ENCODE results near the gene MLC1. TPM values are rescaled to one million over a fixed set of nuclear protein-coding genes. Genes with fewer than 3 reads are reported as not detected.
A peak's percentile ranks its signal among the peaks of the same experiment; 100 is the strongest.

Gene MLC1
- total and polyA plus RNA-seq, 5 experiments from 2014 or later, result 0.12 to 1.8 (median 0.34) TPM

GRCh38 chr22:50046481-50047245 is 38.6 kb downstream of the MLC1 start:
- H3K9me3 Mint-ChIP-seq, result peaks cover 0 to under 1% (median 0%) of the 10 kb centered on the region in 9 donors
- H3K36me3 Mint-ChIP-seq, result no peaks in the 10 kb centered on the region
- H3K27me3 Mint-ChIP-seq, result peaks cover 12 to 23% (median 18%) of the 10 kb centered on the region in 5 donors
- no peak overlapping the region for H3K4me3 Mint-ChIP-seq
- no peak overlapping the region for H3K27ac Mint-ChIP-seq
- POLR2A ChIA-PET, result no interaction called here
- ATAC-seq (no peak), DNase-seq (no peak)
- H3K4me1 Mint-ChIP-seq, result peaks cover 3 to 14% (median 12%) of the 10 kb centered on the region in 4 donors

- no peak overlapping the region for H3K4me3 Mint-ChIP-seq
- H3K27ac Mint-ChIP-seq, result no peak overlapping the region
- H3K4me1 Mint-ChIP-seq, result peaks cover 3 to 14% (median 12%) of the 10 kb centered on the region in 4 donors
- peaks cover 12 to 30% (median 18%) of the 10 kb centered on the region in 5 donors for H3K27me3 Mint-ChIP-seq
- POLR2A ChIA-PET, result interaction anchor here (0.6 kb wide), 1 partner anchor 132 kb away, joined by 3 read pairs; no protein-coding TSS in a partner anchor
- H3K9me3 Mint-ChIP-seq, result no peaks in the 10 kb centered on the region
- ATAC-seq (no peak), DNase-seq (no peak)
- H3K36me3 Mint-ChIP-seq, result no peaks in the 10 kb centered on the region
Observed at GRCh38 chr22:50046019-50046415, 39.2 kb downstream of the MLC1 start.

DNA sequence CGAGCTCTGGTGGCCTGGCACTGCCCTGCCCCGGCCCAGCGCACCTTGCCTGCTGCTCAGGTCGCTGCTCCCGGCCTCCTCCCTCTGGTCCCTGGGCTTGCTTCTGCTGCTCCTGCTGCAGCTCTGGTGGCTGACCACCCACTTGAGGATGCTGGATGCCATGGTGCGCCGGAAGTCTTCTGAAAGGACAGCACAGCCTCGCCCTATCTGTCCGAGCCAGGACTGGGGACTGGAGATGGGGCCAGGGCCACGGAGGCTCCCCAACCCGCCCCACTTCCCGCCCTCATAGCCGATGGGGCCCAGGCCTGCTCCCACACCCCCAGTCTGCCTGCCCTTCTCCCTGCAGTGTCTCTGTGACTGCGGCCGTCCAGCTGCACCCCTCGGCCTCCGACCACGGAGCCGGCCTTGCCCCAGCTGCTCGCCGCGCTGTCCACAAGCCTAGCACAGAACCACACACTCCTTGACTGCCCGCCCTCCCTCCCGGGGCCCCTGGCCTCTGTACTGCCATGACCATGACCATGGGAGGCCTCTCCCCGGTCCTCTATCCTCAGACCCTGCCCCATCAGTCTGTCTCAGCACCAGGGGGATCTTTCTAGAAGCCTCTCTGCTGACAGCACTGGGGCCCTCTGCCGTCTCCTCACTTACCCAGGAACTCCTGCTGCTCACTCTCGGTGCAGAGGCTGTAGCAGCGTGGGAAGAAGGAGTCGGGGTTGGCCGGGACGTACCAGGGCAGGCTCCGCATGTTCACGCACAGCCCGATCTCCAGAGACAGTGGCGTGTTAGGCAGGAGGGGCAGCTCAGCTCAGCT is 39.8 kb downstream of the MLC1 start:
- Mint-ChIP-seq H3K4me1 (peaks cover 3 to 14% (median 12%) of the 10 kb centered on the region in 4 donors), H3K36me3 (peaks cover 0 to under 1% (median 0%) of the 10 kb centered on the region in 3 donors), H3K9me3 (no peaks in the 10 kb centered on the region), H3K4me3 (no peak overlapping the region), H3K27ac (no peak overlapping the region), H3K27me3 (peaks cover 12 to 32% (median 18%) of the 10 kb centered on the region in 5 donors)
- no peak for ATAC-seq
- no peak for DNase-seq
- POLR2A ChIA-PET, result interaction anchor here (0.6 kb wide), 1 partner anchor 131 kb away, joined by 3 read pairs; no protein-coding TSS in a partner anchor

GRCh38 chr22:50044485-50045118 is 40.6 kb downstream of the MLC1 start:
- ATAC-seq (peak; percentile 25 to 80), DNase-seq (peak in 1 of 10 donors; percentile 8)
- Mint-ChIP-seq H3K9me3 (peaks cover 0 to under 1% (median 0%) of the 10 kb centered on the region in 9 donors), H3K27me3 (peaks cover 12 to 32% (median 18%) of the 10 kb centered on the region in 5 donors), H3K27ac (no peak overlapping the region), H3K4me3 (peak overlapping the region in 4 of 10 donors; percentile 33 to 66 (median 52)), H3K36me3 (peaks cover 0 to 3% (median 0%) of the 10 kb centered on the region in 3 donors), H3K4me1 (peaks cover 3 to 14% (median 12%) of the 10 kb centered on the region in 4 donors)
- POLR2A ChIA-PET, result no interaction called here

- POLR2A ChIA-PET, result no interaction called here
- DNase-seq, result no peak
- Mint-ChIP-seq H3K36me3 (peaks cover 0 to 9% (median 9%) of the 10 kb centered on the region in 3 donors), H3K27ac (peak overlapping the region in 1 of 10 donors; percentile 13), H3K9me3 (peaks cover 0 to 18% (median 8%) of the 10 kb centered on the region in 9 donors), H3K27me3 (peaks cover 12 to 32% (median 18%) of the 10 kb centered on the region in 5 donors), H3K4me3 (no peak overlapping the region), H3K4me1 (peaks cover 3 to 14% (median 12%) of the 10 kb centered on the region in 4 donors)
- no peak for ATAC-seq
Observed at GRCh38 chr22:50041361-50042065, 43.7 kb downstream of the MLC1 start.

GRCh38 chr22:50040717-50041116 is 44.5 kb downstream of the MLC1 start:
- Mint-ChIP-seq H3K4me3 (no peak overlapping the region), H3K27ac (no peak overlapping the region), H3K9me3 (peaks cover 0 to 18% (median 8%) of the 10 kb centered on the region in 9 donors), H3K36me3 (peaks cover 0 to 9% (median 9%) of the 10 kb centered on the region in 3 donors), H3K4me1 (peaks cover 3 to 14% (median 13%) of the 10 kb centered on the region in 4 donors), H3K27me3 (peaks cover 12 to 32% (median 18%) of the 10 kb centered on the region in 5 donors)
- POLR2A ChIA-PET, result no interaction called here
- no peak for ATAC-seq
- DNase-seq, result no peak

DNA sequence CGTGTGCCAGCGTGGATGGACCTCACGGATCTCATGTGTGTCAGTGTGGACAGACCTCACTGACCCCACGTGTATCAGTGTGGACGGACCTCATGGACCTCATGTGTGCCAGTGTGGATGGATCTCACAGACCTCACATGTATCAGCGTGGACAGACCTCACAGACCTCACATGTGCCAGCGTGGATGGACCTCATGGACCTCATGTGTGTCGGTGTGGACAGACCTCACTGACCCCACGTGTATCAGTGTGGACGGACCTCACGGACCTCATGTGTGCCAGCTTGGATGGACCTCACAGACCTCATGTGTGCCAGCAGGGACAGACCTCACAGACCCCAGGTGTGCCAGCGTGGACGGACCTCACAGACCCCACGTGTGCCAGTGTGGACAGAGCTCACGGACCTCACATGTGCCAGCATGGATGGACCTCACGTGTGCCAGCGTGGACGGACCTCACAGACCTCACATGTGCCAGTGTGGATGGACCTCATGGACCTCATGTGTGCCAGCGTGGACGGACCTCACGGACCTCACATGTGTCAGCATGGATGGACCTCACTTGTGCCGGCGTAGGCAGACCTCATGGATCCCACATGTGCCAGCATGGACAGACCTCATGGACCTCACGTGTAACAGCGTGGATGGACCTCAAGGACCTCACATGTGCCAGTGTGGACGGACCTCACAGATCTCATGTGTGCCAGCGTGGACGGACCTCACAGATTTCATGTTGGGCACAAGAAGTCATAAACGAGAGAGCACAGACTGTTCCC is 45.4 kb downstream of the MLC1 start:
- peaks cover 0 to 9% (median 9%) of the 10 kb centered on the region in 3 donors for H3K36me3 Mint-ChIP-seq
- ATAC-seq (no peak), DNase-seq (no peak)
- H3K27ac Mint-ChIP-seq, result no peak overlapping the region
- no peak overlapping the region for H3K4me3 Mint-ChIP-seq
- peaks cover 0 to 18% (median 8%) of the 10 kb centered on the region in 9 donors for H3K9me3 Mint-ChIP-seq
- H3K4me1 Mint-ChIP-seq, result peaks cover 3 to 17% (median 13%) of the 10 kb centered on the region in 4 donors
- H3K27me3 Mint-ChIP-seq, result peaks cover 13 to 32% (median 18%) of the 10 kb centered on the region in 5 donors
- POLR2A ChIA-PET, result no interaction called here

- ATAC-seq (no peak), DNase-seq (no peak)
- peaks cover 0 to 9% (median 9%) of the 10 kb centered on the region in 3 donors for H3K36me3 Mint-ChIP-seq
- H3K9me3 Mint-ChIP-seq, result peaks cover 0 to 18% (median 8%) of the 10 kb centered on the region in 9 donors
- no peak overlapping the region for H3K27ac Mint-ChIP-seq
- H3K4me3 Mint-ChIP-seq, result no peak overlapping the region
- peaks cover 1 to 13% (median 5%) of the 10 kb centered on the region in 5 donors for H3K27me3 Mint-ChIP-seq
- H3K4me1 Mint-ChIP-seq, result peaks cover 0 to 12% (median 4%) of the 10 kb centered on the region in 4 donors
- POLR2A ChIA-PET, result no interaction called here
Observed at GRCh38 chr22:50035976-50036724, 49.1 kb downstream of the MLC1 start.

DNA sequence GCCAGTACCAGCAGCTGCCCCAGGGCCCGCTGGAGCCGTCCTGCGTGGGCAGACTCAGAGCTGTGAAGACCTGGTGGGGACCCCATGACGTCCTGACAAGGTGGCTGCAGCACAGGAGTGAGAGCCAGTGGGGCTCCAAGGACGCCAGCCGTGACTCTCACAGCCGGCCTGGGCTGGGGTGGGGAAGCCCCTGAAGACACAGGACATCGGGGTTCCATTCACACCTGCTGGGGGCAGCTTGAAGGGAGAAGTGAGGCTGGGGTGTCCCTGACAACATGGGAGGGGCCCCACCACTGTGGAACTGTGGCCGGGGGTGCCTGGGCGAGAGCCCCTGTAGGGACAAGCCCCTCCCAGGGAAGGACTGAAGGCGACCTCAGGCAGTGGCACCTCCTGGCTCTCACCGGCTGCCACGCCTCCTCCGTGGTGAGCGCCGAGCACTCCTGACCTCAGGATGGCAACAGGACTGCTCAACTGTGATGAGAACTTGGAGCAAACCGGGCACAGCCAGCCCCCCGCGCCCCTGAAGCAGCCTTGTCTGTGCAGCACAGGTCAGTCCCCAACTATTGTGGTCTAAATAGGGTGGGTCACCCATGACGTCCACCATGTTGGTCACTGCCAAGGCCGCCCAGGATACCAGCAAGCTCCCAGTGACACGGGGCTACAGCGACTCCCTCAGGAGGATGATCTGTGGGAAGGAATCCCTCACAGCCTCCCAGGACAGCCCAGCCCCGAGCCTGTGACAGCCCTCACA is 49.9 kb downstream of the MLC1 start:
- Mint-ChIP-seq H3K36me3 (peaks cover 0 to 9% (median 8%) of the 10 kb centered on the region in 3 donors), H3K4me3 (peak overlapping the region in 2 of 10 donors; percentile 9 to 14), H3K9me3 (peaks cover 0 to 18% (median 8%) of the 10 kb centered on the region in 9 donors), H3K4me1 (peaks cover 0 to 12% (median 4%) of the 10 kb centered on the region in 4 donors), H3K27ac (no peak overlapping the region), H3K27me3 (peaks cover 0 to 15% (median 5%) of the 10 kb centered on the region in 5 donors)
- DNase-seq (no peak), ATAC-seq (no peak)
- POLR2A ChIA-PET, result interaction anchor here (0.8 kb wide), 1 partner anchor 75 kb away, joined by 3 read pairs; the partner anchor contains the start of gene PIM3

Data from naive thymus-derived CD8-positive, alpha-beta T cell (primary cell).